Prostate gland (tissue), 2 donors: ENCODE measurements around the gene EPG5. TPM values are rescaled to one million over a fixed set of nuclear protein-coding genes. Genes with fewer than 3 reads are reported as not detected.
"Not testable (repeated sequence)": the region's sequence is repeated elsewhere in the genome, so short reads cannot be mapped to it uniquely, and the experiment has no call there.

Experiments
- DNase-seq: peaks from one replicate; pipeline ENCODE4 v3.0.0-alpha.2; 2019; ENCODE audit warnings: low spot score
- H3K27ac ChIP-seq, 2 donors: fragments of 200-600 bp; sonication (generic); 2 replicates each; pipeline ENCODE4 v1.5.1; 2017 to 2019
- H3K27me3 ChIP-seq: fragments of 200-600 bp; sonication (generic); replicated peaks from 2 replicates; pipeline ENCODE4 v1.5.1; 2019; ENCODE audit not compliant: insufficient read depth
- H3K36me3 ChIP-seq, 2 donors: fragments of 200-600 bp; sonication (generic); 1 replicate in 1 of 2; 2 replicates in 1 of 2; pipeline versions ENCODE4 v1.5.1 to v1.8.1; 2017 to 2019
- H3K4me1 ChIP-seq: fragments of 200-600 bp; sonication (generic); replicated peaks from 2 replicates; pipeline ENCODE4 v1.5.1; 2019
- H3K4me3 ChIP-seq, 2 donors: fragments of 200-600 bp; sonication (generic); 2 replicates each; pipeline ENCODE4 v1.5.1; 2017 to 2019
- H3K9me3 ChIP-seq: fragments of 200-600 bp; sonication (generic); 2 replicates; pipeline ENCODE4 v1.5.1; 2017
- POLR2A ChIP-seq: fragments of 450-650 bp; IDR thresholded peaks from one replicate; pipeline ENCODE4 v1.6.1; 2016; ENCODE audit warnings: antibody characterized with exemption, mild to moderate bottlenecking
- POLR2AphosphoS5 ChIP-seq: sonication (generic); formaldehyde crosslinking; IDR thresholded peaks from one replicate; pipeline ENCODE4 v1.6.1; 2017; ENCODE audit warnings: antibody characterized with exemption
- WGBS: methylation state at CpG from one replicate; pipeline ENCODE4 v1.1.5; 2018; 5-methylcytosine and 5-hydroxymethylcytosine counted together
- intact Hi-C: fragments of 100-400 bp; cut with DNase I; formaldehyde crosslinking; loops from one replicate; pipeline ENCODE4 v1.14.2; 2022
- total RNA-seq, 2 donors: library from RNA; depleted of rRNA; stranded (reverse); fragments of >200 nt; gene quantifications; one replicate each; pipeline ENCODE4 v1.1.0, GENCODE V29; 2016
- TF ChIP-seq, protein P1 (sequence below), 4 experiments: fragments of 200-600 bp in 2 of 4; fragments of 450-650 bp in 2 of 4; sonication (generic) in 2 of 4; IDR thresholded peaks; 1 replicate in 3 of 4; 2 replicates in 1 of 4; pipeline ENCODE4 v1.5.1; 2016 to 2019; ENCODE audit warnings: antibody characterized with exemption in 4 of 4, mild to moderate bottlenecking in 2 of 4, moderate library complexity in 2 of 4

Gene EPG5
- total RNA-seq, 2 donors from 2014 or later: 21.5 to 50.3 TPM

DNA sequence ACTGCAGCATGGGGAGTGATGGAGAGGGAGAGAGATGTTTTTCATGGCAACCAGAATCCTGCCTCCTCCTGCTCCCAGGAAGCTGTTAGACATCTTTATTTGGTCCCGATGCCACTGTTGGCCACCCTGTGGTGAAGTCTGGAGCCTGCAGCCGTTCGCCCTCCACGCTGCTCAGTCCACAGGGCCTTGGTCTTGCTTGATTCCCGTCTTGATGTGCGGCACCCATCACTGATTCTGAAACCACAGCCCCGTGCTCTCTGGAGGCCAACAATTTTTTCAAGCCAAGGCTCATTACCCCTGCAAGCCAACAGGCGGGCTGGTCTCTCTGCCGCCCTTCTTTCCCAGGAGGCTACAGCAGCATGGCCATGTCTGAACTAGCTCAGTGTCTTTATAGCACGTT is 117.1 kb downstream of the EPG5 start:
- Histone ChIP-seq H3K27me3 (no peaks in the 10 kb centered on the region), H3K4me3 (no peak overlapping the region), H3K4me1 (no peaks in the 10 kb centered on the region), H3K9me3 (no peaks in the 10 kb centered on the region), H3K36me3 (no peaks in the 10 kb centered on the region), H3K27ac (no peak overlapping the region)
- intact Hi-C loops: loop anchor here (10.0 kb wide), 1 partner anchor 65 kb away; no protein-coding TSS in a partner anchor
- 86% methylated on average over 10 of the region's 10 CpGs for WGBS
- no peak for DNase-seq
- no peak for TF ChIP-seq POLR2A
- TF ChIP-seq, protein P1, sequence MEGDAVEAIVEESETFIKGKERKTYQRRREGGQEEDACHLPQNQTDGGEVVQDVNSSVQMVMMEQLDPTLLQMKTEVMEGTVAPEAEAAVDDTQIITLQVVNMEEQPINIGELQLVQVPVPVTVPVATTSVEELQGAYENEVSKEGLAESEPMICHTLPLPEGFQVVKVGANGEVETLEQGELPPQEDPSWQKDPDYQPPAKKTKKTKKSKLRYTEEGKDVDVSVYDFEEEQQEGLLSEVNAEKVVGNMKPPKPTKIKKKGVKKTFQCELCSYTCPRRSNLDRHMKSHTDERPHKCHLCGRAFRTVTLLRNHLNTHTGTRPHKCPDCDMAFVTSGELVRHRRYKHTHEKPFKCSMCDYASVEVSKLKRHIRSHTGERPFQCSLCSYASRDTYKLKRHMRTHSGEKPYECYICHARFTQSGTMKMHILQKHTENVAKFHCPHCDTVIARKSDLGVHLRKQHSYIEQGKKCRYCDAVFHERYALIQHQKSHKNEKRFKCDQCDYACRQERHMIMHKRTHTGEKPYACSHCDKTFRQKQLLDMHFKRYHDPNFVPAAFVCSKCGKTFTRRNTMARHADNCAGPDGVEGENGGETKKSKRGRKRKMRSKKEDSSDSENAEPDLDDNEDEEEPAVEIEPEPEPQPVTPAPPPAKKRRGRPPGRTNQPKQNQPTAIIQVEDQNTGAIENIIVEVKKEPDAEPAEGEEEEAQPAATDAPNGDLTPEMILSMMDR (IDR thresholded peaks at IDR 0.05): peak in 3 of 4 experiments; percentile 11 to 33 (median 17)
- TF ChIP-seq POLR2AphosphoS5: no peak

DNA sequence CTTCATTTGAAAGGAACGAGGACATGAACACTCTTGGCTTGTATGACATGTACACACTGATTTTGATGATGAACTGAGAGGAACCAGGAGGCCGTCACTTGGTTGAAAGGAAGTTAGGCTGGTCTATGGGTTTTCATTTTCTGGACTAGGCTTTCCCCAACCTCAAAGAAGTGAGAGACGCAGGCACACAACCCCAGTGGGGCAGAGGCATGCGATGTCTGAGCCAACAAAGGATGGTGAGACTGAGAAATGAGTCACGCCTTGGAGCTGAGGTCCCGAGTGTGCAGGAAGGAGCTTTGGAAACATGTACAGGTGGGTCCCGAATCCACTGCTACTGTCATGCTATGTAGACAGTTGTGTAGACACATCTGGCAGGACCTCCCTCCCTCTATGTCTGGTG is 117.6 kb downstream of the EPG5 start:
- no peaks in the 10 kb centered on the region for H3K36me3 ChIP-seq
- no peaks in the 10 kb centered on the region for H3K4me1 ChIP-seq
- H3K9me3 ChIP-seq: no peaks in the 10 kb centered on the region
- no peak for DNase-seq
- intact Hi-C loops: no loop called here
- no peak overlapping the region for H3K27ac ChIP-seq
- 91% methylated on average over 7 of the region's 7 CpGs for WGBS
- no peak overlapping the region for H3K4me3 ChIP-seq
- H3K27me3 ChIP-seq: no peaks in the 10 kb centered on the region
- TF ChIP-seq, protein P1 (IDR thresholded peaks at IDR 0.05): no peak
- TF ChIP-seq POLR2AphosphoS5 (no peak), POLR2A (no peak)

GRCh38 chr18:45848643-45849042 is 118.5 kb downstream of the EPG5 start:
- H3K9me3 ChIP-seq, H3K4me3 ChIP-seq, intact Hi-C loops, H3K4me1 ChIP-seq, H3K36me3 ChIP-seq, H3K27me3 ChIP-seq, DNase-seq, H3K27ac ChIP-seq: not testable (repeated sequence)
- WGBS: 97% methylated on average over 13 of the region's 13 CpGs

DNA sequence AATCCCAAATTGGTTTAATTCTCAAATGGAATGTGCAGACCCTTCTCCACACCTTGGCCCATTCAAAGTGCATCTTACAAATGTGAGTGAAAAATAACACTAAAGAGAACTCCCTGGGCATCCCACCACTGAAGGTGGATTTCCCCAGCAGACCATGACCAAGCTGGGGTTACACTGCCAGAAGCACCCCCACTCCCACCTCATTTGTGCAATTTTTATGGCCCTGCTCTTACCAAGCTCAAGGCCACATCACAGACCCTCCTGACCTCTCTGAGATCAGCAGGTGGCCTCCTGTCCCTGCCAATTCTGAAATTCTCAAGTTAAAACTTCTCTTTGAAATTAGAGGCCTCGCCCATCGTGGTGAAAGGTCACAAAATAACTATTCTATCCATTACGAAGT is 120.0 kb downstream of the EPG5 start:
- no peaks in the 10 kb centered on the region for H3K36me3 ChIP-seq
- intact Hi-C loops: no loop called here

GRCh38 chr18:45845410-45845809 is 121.7 kb downstream of the EPG5 start:
- TF ChIP-seq, protein P1 (IDR thresholded peaks at IDR 0.05): no peak
- TF ChIP-seq POLR2A (no peak), POLR2AphosphoS5 (no peak)
- no peak for DNase-seq
- WGBS: 89% methylated on average over 8 of the region's 8 CpGs
- Histone ChIP-seq H3K9me3 (no peaks in the 10 kb centered on the region), H3K36me3 (no peaks in the 10 kb centered on the region), H3K4me1 (no peaks in the 10 kb centered on the region), H3K27me3 (no peaks in the 10 kb centered on the region), H3K4me3 (no peak overlapping the region), H3K27ac (no peak overlapping the region)
- intact Hi-C loops: no loop called here

More for the DNA sequence above, 120.0 kb downstream of the EPG5 start:
- Histone ChIP-seq H3K27me3 (no peaks in the 10 kb centered on the region), H3K9me3 (no peaks in the 10 kb centered on the region), H3K4me3 (no peak overlapping the region), H3K4me1 (no peaks in the 10 kb centered on the region), H3K27ac (no peak overlapping the region)
- TF ChIP-seq POLR2AphosphoS5 (no peak), POLR2A (no peak)
- TF ChIP-seq, protein P1 (IDR thresholded peaks at IDR 0.05): no peak
- no peak for DNase-seq
- 75% methylated on average over 3 of the region's 3 CpGs for WGBS
